Fibroblast of mammary gland (primary cell): Measurements from ENCODE around the gene MRPS15.
A peak's percentile ranks its signal among the peaks of the same experiment; 100 is the strongest.

Experiments
- DNase-seq: peaks from one replicate; pipeline ENCODE4 v3.0.0-alpha.2; 2010; ENCODE audit warnings: low read depth
- H3K4me3 ChIP-seq: 2 replicates; pipeline ENCODE4 v1.5.1; 2011; ENCODE audit warnings: low read depth, mild to moderate bottlenecking, low read length, moderate library complexity; ENCODE audit not compliant: control insufficient read depth
- CTCF ChIP-seq: conservative IDR thresholded peaks from 2 replicates; pipeline ENCODE4 v1.5.1; 2011; ENCODE audit warnings: low read depth, low read length, inconsistent platforms; ENCODE audit not compliant: control insufficient read depth, insufficient read depth

The MRPS15 gene

GRCh38 chr1:36450270-36450918, 13.8 kb downstream of the MRPS15 start, which contains the start of gene OSCP1:
Gene OSCP1, minus strand, starts transcription at chr1:36450451. Its CDS starts 82 bp downstream, at chr1:36450369.
- DNase-seq: peak; percentile 96
- TF ChIP-seq CTCF: no peak
- peak within 1 kb of the TSS; percentile 68 for H3K4me3 ChIP-seq

- TF ChIP-seq CTCF: no peak
- DNase-seq: no peak
- H3K4me3 ChIP-seq: no peak overlapping the region
Observed at GRCh38 chr1:36448530-36449056, 15.6 kb downstream of the MRPS15 start.

GRCh38 chr1:36447450-36447849, 16.7 kb downstream of the MRPS15 start:
- no peak for DNase-seq
- H3K4me3 ChIP-seq: no peak overlapping the region
- TF ChIP-seq CTCF: no peak

- H3K4me3 ChIP-seq: no peak overlapping the region
- no peak for TF ChIP-seq CTCF
- DNase-seq: no peak
Observed at GRCh38 chr1:36446746-36447145, 17.4 kb downstream of the MRPS15 start.

- peak; percentile 2 for TF ChIP-seq CTCF
- no peak overlapping the region for H3K4me3 ChIP-seq
- DNase-seq: no peak
Observed at GRCh38 chr1:36446271-36446670, 17.9 kb downstream of the MRPS15 start.

- DNase-seq: no peak
- TF ChIP-seq CTCF: no peak
- H3K4me3 ChIP-seq: no peak overlapping the region
Observed at GRCh38 chr1:36443297-36443696, 20.9 kb downstream of the MRPS15 start.
